HepG2 (cell line): ENCODE data around the gene CD81. TPM values are rescaled to one million over a fixed set of nuclear protein-coding genes. Genes with fewer than 3 reads are reported as not detected.

ENCODE experiments used
- ATAC-seq: fragments of 200-7000 bp; cut with Tn5 transposase; 3 replicates; pipeline ENCODE4 v1.9.1; 2020; ENCODE audit warnings: mild to moderate bottlenecking, moderate library complexity
- BruUV-seq: library from RNA; stranded (reverse); fragments of 400-500 nt; replicated peaks from 2 replicates; lab custom pipeline; 2021; lab: Mats Ljungman, UMichigan
- CTCF ChIA-PET: fragments of 300-600 bp; formaldehyde crosslinking; extraction: SDS; loops from one replicate; lab custom pipeline; 2021; ENCODE audit warnings: low total read pairs, inconsistent platforms, low intra/inter-chr PET ratio; lab: Yijun Ruan, JAX
- POLR2A ChIA-PET: fragments of 350-600 bp; sonication (Branson Sonifier 250); formaldehyde crosslinking; loops from one replicate; lab custom pipeline; 2020; ENCODE audit warnings: antibody characterized with exemption, inconsistent platforms; lab: Yijun Ruan, JAX
- DNase-seq: peaks from one replicate; pipeline ENCODE4 v3.0.0-alpha.2; 2015; ENCODE audit warnings: low spot score
- FAIRE-seq: peaks from 3 replicates; lab custom pipeline; 2011; peaks lifted over from hg19 to GRCh38; lab: Jason Lieb, UNC
- H2AFZ ChIP-seq: one replicate; pipeline ENCODE4 v1.6.1; 2011; ENCODE audit warnings: low read length, inconsistent platforms
- H3K27ac ChIP-seq: fragments of 300-600 bp; 3 replicates; pipeline ENCODE4 v1.8.0; 2011; ENCODE audit warnings: mixed run types, mild to moderate bottlenecking, mixed read lengths, low read length, inconsistent platforms; ENCODE audit not compliant: insufficient read depth; ENCODE audit errors: extremely low read length
- H3K27me3 ChIP-seq, 2 experiments: fragments of 200-600 bp in 1 of 2; 2 replicates in 1 of 2; 3 replicates in 1 of 2; pipeline versions ENCODE4 v1.6.0 to v1.8.0; 2011; ENCODE audit warnings: low read length in 2 of 2, mild to moderate bottlenecking in 2 of 2, moderate library complexity in 2 of 2, inconsistent platforms in 1 of 2; ENCODE audit not compliant: insufficient read depth in 2 of 2, control insufficient read depth in 1 of 2
- H3K36me3 ChIP-seq, 2 experiments: fragments of 200-600 bp in 1 of 2; replicated peaks in 1 of 2; 2 replicates in 1 of 2; 3 replicates in 1 of 2; pipeline versions ENCODE4 v1.5.1 to v1.8.0; 2011; ENCODE audit warnings: low read length in 2 of 2, inconsistent platforms in 1 of 2; ENCODE audit not compliant: insufficient read depth in 2 of 2, control insufficient read depth in 1 of 2
- H3K4me1 ChIP-seq: 2 replicates; pipeline ENCODE4 v1.5.1; 2012; ENCODE audit warnings: low read length, inconsistent platforms; ENCODE audit not compliant: insufficient read depth
- H3K4me2 ChIP-seq: 2 replicates; pipeline ENCODE4 v1.6.0; 2011; ENCODE audit warnings: low read depth, low read length, inconsistent platforms
- H3K4me3 ChIP-seq, 3 experiments: fragments of 200-600 bp in 1 of 3; sonication (generic), shearing (Covaris generic) in 1 of 3; replicated peaks in 1 of 3; 2 replicates each; pipeline ENCODE4 v1.5.1; 2011 to 2016; ENCODE audit warnings: low read length in 3 of 3, inconsistent platforms in 2 of 3, low read depth in 2 of 3, mild to moderate bottlenecking in 2 of 3, control low read depth in 1 of 3, mixed read lengths in 1 of 3; ENCODE audit not compliant: insufficient read depth in 1 of 3
- H3K79me2 ChIP-seq: one replicate; pipeline ENCODE4 v1.6.1; 2011; ENCODE audit warnings: low read length, inconsistent platforms; ENCODE audit not compliant: insufficient read depth
- H3K9ac ChIP-seq: 2 replicates; pipeline ENCODE4 v1.6.0; 2011; ENCODE audit warnings: mild to moderate bottlenecking, low read depth, low read length, inconsistent platforms; ENCODE audit not compliant: insufficient read depth
- H3K9me3 ChIP-seq: 2 replicates; pipeline ENCODE4 v1.5.1; 2012; ENCODE audit warnings: mild to moderate bottlenecking, low read length
- H4K20me1 ChIP-seq: 2 replicates; pipeline ENCODE4 v1.6.0; 2011; ENCODE audit warnings: inconsistent platforms, mild to moderate bottlenecking, low read length, moderate library complexity; ENCODE audit not compliant: insufficient read depth
- FOXP1 ChIP-seq, 2 experiments: fragments of 450-650 bp in 1 of 2; IDR thresholded peaks; 2 replicates each; pipeline ENCODE4 v1.6.1; 2017 to 2018; ENCODE audit warnings: antibody characterized with exemption in 1 of 2
- HNRNPUL1 ChIP-seq: fragments of 200-400 bp; formaldehyde crosslinking; IDR thresholded peaks from 2 replicates; pipeline ENCODE4 v1.6.1; 2017; ENCODE audit warnings: low read depth, mild to moderate bottlenecking, low read length, moderate library complexity
- NFRKB ChIP-seq: fragments of 450-650 bp; IDR thresholded peaks from 2 replicates; pipeline ENCODE4 v1.6.1; 2017
- SALL2 ChIP-seq: sonication (generic); formaldehyde crosslinking; IDR thresholded peaks from 2 replicates; pipeline ENCODE4 v1.8.1; 2023; ENCODE audit warnings: mild to moderate bottlenecking, missing genetic modification reagents, inconsistent platforms
- SNAPC2 ChIP-seq: sonication (generic); formaldehyde crosslinking; IDR thresholded peaks from 2 replicates; pipeline ENCODE4 v1.8.1; 2022; ENCODE audit warnings: mild to moderate bottlenecking, missing genetic modification reagents
- TCF12 ChIP-seq, 2 experiments: fragments of 450-650 bp in 1 of 2; sonication (generic) in 1 of 2; formaldehyde crosslinking in 1 of 2; IDR thresholded peaks; 2 replicates each; pipeline versions ENCODE4 v1.6.1 to v1.8.0; 2017 to 2022; ENCODE audit warnings: antibody characterized with exemption in 1 of 2, mild to moderate bottlenecking in 1 of 2, missing genetic modification reagents in 1 of 2, moderate library complexity in 1 of 2
- ZBTB20 ChIP-seq: sonication (generic); formaldehyde crosslinking; IDR thresholded peaks from 2 replicates; pipeline ENCODE4 v1.8.1; 2023; ENCODE audit warnings: missing genetic modification reagents, low read depth, mild to moderate bottlenecking, borderline replicate concordance
- ZBTB42 ChIP-seq: sonication (generic); formaldehyde crosslinking; IDR thresholded peaks from 2 replicates; pipeline ENCODE4 v1.5.0; 2020; ENCODE audit warnings: mild to moderate bottlenecking, missing genetic modification reagents
- ZNF333 ChIP-seq: sonication (generic); formaldehyde crosslinking; IDR thresholded peaks from 2 replicates; pipeline ENCODE4 v1.4.0; 2020; ENCODE audit warnings: mild to moderate bottlenecking, missing genetic modification reagents, borderline replicate concordance
- ZNF724P ChIP-seq: sonication (generic); formaldehyde crosslinking; IDR thresholded peaks from 2 replicates; pipeline ENCODE4 v1.8.0; 2022; ENCODE audit warnings: missing genetic modification reagents, borderline replicate concordance
- ZNF777 ChIP-seq: sonication (generic); formaldehyde crosslinking; IDR thresholded peaks from 2 replicates; pipeline ENCODE4 v1.4.0; 2020; ENCODE audit warnings: missing genetic modification reagents
- WGBS: methylation state at CpG from one replicate; pipeline ENCODE4 v1.1.6; 2017; ENCODE audit warnings: low lambda C conversion rate; 5-methylcytosine and 5-hydroxymethylcytosine counted together
- in situ Hi-C: cut with HindIII; loops from 2 replicates; pipeline ENCODE4 v1.10.0; 2017; ENCODE audit warnings: low pct_unique_long_range_greater_than_20kb; ENCODE audit not compliant: extremely low pct_ligation_motif_present
- intact Hi-C: fragments of 100-400 bp; cut with micrococcal nuclease; formaldehyde crosslinking; loops from one replicate; pipeline ENCODE4 v1.10.0; 2022; ENCODE audit not compliant: unreplicated experiment
- polyA plus RNA-seq, 8 experiments: library from polyadenylated mRNA; depleted of rRNA in 3 of 8; stranded (reverse) in 7 of 8; unstranded in 1 of 8; fragments of >200 nt; fragmentation: Illumina TruSeq in 4 of 8; extraction: Trizol in 4 of 8; gene quantifications; 2 replicates each; pipeline versions ENCODE4 v1.2.1 to v1.2.3, GENCODE V29; 2011 to 2016; ENCODE audit warnings: low read depth in 4 of 8, missing spikeins in 1 of 8, mixed read lengths in 1 of 8; ENCODE audit not compliant: insufficient read depth in 1 of 8
- total RNA-seq, 5 experiments: library from RNA; depleted of rRNA; stranded (reverse); fragments of >200 nt; fragmentation: Illumina TruSeq; extraction: Trizol; gene quantifications; 2 replicates each; pipeline ENCODE4 v1.2.3, GENCODE V29; 2016; ENCODE audit warnings: low read depth in 1 of 5
- TF ChIP-seq, protein P1 (sequence below): sonication (generic); formaldehyde crosslinking; IDR thresholded peaks from 2 replicates; pipeline ENCODE4 v1.4.0; 2020; ENCODE audit warnings: mild to moderate bottlenecking, missing genetic modification reagents
- TF ChIP-seq, protein P2 (sequence below): sonication (generic); formaldehyde crosslinking; IDR thresholded peaks from 2 replicates; pipeline ENCODE4 v1.8.1; 2023; ENCODE audit warnings: missing genetic modification reagents, inconsistent platforms, borderline replicate concordance
- TF ChIP-seq, protein P3 (sequence below): sonication (generic); formaldehyde crosslinking; IDR thresholded peaks from 2 replicates; pipeline ENCODE4 v1.4.0; 2020; ENCODE audit warnings: mild to moderate bottlenecking, missing genetic modification reagents, borderline replicate concordance
- TF ChIP-seq, protein P4 (sequence below): sonication (generic); formaldehyde crosslinking; IDR thresholded peaks from 2 replicates; pipeline ENCODE4 v1.4.0; 2020; ENCODE audit warnings: missing genetic modification reagents
- TF ChIP-seq, protein P5 (sequence below): IDR thresholded peaks from 2 replicates; pipeline ENCODE4 v1.6.1; 2016; ENCODE audit warnings: low read depth, borderline replicate concordance

CD81 gene
- total and polyA plus RNA-seq, 2 of the 13 experiments (the other 11 are each of a cell fraction or from before 2014, with no cell fraction given), result not detected

DNA sequence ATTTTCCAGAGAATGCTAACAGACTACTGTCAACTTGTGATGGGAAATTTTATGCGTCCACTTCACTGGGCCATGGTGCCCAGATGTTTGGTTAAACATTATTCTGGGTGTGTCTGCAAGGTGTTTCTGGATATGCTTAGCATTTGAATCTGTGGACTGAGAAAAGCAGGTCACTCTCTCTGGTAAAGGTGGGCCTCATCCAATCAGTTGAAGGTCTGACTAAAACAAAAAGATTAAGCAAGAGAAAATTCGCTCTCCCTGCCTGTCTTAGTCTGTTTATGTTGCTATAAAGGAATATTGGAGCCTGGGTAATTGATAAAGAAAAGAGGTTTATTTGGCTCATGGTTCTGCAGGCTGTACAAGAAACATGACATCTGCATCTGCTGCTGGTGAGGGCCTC, 32.1 kb upstream of the CD81 start:
- no peak for FAIRE-seq
- Histone ChIP-seq H4K20me1 (no peaks in the 10 kb centered on the region), H3K4me1 (no peaks in the 10 kb centered on the region), H3K27me3 (peaks cover 0 to 17% of the 10 kb centered on the region in 2 experiments), H3K9me3 (no peaks in the 10 kb centered on the region), H3K4me3 (no peak overlapping the region), H2AFZ (no peak overlapping the region), H3K9ac (no peak overlapping the region), H3K27ac (no peak overlapping the region), H3K36me3 (no peaks in the 10 kb centered on the region), H3K4me2 (no peak overlapping the region), H3K79me2 (no peaks in the 10 kb centered on the region)
- TF ChIP-seq ZBTB20 (CRISPR knock-in tag) (no peak), SNAPC2 (CRISPR knock-in tag) (no peak), FOXP1 (IDR thresholded peaks at IDR 0.05) (no peak), FOXP1 (CRISPR knock-in tag; IDR thresholded peaks at IDR 0.05) (no peak), ZNF777 (no peak), NFRKB (no peak), HNRNPUL1 (no peak), ZNF333 (no peak), ZNF724P (CRISPR knock-in tag) (no peak), TCF12 (IDR thresholded peaks at IDR 0.05) (no peak), TCF12 (CRISPR knock-in tag; IDR thresholded peaks at IDR 0.05) (no peak), SALL2 (CRISPR knock-in tag) (no peak), ZBTB42 (CRISPR knock-in tag) (no peak)
- TF ChIP-seq, protein P1, sequence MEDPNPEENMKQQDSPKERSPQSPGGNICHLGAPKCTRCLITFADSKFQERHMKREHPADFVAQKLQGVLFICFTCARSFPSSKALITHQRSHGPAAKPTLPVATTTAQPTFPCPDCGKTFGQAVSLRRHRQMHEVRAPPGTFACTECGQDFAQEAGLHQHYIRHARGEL (CRISPR knock-in tag), result no peak
- TF ChIP-seq, protein P2, sequence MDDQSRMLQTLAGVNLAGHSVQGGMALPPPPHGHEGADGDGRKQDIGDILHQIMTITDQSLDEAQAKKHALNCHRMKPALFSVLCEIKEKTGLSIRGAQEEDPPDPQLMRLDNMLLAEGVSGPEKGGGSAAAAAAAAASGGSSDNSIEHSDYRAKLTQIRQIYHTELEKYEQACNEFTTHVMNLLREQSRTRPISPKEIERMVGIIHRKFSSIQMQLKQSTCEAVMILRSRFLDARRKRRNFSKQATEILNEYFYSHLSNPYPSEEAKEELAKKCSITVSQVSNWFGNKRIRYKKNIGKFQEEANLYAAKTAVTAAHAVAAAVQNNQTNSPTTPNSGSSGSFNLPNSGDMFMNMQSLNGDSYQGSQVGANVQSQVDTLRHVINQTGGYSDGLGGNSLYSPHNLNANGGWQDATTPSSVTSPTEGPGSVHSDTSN (CRISPR knock-in tag), result no peak
- TF ChIP-seq, protein P3, sequence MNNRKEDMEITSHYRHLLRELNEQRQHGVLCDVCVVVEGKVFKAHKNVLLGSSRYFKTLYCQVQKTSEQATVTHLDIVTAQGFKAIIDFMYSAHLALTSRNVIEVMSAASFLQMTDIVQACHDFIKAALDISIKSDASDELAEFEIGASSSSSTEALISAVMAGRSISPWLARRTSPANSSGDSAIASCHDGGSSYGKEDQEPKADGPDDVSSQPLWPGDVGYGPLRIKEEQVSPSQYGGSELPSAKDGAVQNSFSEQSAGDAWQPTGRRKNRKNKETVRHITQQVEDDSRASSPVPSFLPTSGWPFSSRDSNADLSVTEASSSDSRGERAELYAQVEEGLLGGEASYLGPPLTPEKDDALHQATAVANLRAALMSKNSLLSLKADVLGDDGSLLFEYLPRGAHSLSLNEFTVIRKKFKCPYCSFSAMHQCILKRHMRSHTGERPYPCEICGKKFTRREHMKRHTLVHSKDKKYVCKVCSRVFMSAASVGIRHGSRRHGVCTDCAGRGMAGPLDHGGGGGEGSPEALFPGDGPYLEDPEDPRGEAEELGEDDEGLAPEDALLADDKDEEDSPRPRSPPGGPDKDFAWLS (CRISPR knock-in tag), result no peak
- TF ChIP-seq, protein P4, sequence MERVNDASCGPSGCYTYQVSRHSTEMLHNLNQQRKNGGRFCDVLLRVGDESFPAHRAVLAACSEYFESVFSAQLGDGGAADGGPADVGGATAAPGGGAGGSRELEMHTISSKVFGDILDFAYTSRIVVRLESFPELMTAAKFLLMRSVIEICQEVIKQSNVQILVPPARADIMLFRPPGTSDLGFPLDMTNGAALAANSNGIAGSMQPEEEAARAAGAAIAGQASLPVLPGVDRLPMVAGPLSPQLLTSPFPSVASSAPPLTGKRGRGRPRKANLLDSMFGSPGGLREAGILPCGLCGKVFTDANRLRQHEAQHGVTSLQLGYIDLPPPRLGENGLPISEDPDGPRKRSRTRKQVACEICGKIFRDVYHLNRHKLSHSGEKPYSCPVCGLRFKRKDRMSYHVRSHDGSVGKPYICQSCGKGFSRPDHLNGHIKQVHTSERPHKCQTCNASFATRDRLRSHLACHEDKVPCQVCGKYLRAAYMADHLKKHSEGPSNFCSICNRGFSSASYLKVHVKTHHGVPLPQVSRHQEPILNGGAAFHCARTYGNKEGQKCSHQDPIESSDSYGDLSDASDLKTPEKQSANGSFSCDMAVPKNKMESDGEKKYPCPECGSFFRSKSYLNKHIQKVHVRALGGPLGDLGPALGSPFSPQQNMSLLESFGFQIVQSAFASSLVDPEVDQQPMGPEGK (CRISPR knock-in tag), result no peak
- TF ChIP-seq, protein P5, sequence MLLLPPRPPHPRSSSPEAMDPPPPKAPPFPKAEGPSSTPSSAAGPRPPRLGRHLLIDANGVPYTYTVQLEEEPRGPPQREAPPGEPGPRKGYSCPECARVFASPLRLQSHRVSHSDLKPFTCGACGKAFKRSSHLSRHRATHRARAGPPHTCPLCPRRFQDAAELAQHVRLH, result no peak
- POLR2A ChIA-PET, result no interaction called here
- intact Hi-C loops, result no loop called here
- CTCF ChIA-PET, result no interaction called here
- no peak for DNase-seq
- no TSS peak for BruUV-seq
- 0% methylated on average over 2 of the region's 2 CpGs for WGBS
- in situ Hi-C loops, result no loop called here
- no peak for ATAC-seq
